GM21786 (cell line): Measurements from ENCODE around the gene MAPKAPK2.

ENCODE experiments used
- ATAC-seq: cut with Tn5 transposase; IDR thresholded peaks from one replicate; pipeline ENCODE4 v1.9.1; 2021; ENCODE audit not compliant: unreplicated experiment

MAPKAPK2 gene

GRCh38 chr1:206682111-206682510 is 2.6 kb upstream of the MAPKAPK2 start:
- no peak for ATAC-seq

DNA sequence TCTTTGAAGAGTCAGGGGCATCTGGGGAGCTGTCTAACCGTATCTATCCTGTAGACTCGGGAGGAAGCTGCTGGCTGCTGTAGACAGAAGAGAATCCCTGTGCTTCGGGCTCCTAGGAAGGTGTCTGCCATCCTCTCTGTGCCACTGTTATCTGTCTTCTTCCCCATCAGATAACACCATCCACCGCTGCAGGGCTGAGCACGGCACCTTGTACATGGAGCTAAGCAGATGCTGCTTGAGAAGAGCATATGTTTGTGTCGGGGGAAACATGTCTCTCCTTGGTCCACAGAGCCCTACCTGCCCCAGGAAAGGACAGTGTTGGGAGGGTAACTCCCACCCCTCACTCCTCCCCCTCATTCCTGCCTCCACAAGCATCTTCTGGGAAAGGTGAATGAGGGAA is 1.4 kb upstream of the MAPKAPK2 start:
- no peak for ATAC-seq

DNA sequence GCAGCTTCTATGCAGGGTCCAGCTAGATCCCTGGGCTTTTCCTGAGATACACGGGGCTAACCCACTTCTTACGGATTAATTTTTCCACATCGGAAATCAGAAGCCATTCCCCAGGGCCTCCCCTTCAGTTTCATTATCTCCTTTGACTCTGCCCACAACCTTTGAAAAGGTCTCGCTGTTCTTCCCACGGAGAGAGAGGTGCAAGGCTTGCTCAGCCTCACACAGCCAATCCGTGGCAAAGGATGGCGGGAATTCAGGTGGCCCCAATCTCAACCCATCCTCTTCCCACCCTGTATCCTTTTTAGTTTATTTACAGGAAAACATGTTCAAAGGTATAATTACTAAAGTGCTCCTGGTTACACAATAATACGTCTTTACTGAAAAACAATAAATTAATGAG is 702 bp upstream of the MAPKAPK2 start:
- no peak for ATAC-seq

DNA sequence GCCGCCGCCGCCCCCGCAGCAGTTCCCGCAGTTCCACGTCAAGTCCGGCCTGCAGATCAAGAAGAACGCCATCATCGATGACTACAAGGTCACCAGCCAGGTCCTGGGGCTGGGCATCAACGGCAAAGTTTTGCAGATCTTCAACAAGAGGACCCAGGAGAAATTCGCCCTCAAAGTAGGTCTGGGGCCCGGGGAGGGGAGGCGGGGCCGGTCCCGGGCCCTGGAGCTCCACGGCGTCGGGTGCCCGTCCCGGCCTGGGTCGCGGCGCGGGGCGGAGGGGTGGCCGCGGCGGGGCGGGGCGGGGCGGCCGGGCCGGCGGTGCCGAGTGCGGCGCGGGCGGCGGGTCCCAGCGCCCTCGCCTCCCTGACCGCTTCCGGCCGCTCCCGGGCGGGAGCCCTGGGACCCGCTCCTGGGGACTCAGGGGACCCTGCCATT is 646 bp downstream of the MAPKAPK2 start:
- peak; percentile 6 for ATAC-seq

GRCh38 chr1:206685769-206686477 is 1.2 kb downstream of the MAPKAPK2 start:
- ATAC-seq: peak; percentile 28

GRCh38 chr1:206686478-206687249 is 2.0 kb downstream of the MAPKAPK2 start:
- peak; percentile 50 for ATAC-seq

GRCh38 chr1:206687251-206687914 is 2.7 kb downstream of the MAPKAPK2 start:
- ATAC-seq: no peak

DNA sequence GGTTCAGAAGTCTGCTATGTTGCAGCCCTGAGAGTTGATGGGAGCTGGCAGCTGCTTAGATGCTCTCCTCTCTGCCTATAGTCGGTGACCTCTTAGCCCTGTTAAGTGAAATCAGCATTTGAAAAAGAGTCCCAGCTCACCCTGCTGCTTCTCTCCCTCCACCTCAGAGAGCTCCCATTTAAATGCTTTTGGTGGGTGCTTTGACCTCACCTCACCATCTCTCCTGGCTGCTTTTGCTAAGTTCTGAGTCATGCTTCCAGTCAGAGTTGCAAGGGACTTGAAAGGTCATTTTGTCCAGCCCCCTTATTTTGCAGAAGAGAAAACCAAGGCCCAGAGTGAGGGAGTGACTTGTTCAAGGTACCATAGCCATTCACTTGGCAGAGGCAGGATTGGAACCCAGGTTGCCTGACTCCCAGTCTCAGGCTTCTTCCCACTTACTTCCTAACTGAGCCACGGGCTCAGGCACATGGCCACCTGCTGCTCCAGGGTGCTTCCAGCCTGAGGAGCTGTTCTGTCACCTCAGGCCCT is 3.3 kb downstream of the MAPKAPK2 start:
- no peak for ATAC-seq

GRCh38 chr1:206690516-206690915 is 5.8 kb downstream of the MAPKAPK2 start:
- no peak for ATAC-seq

GRCh38 chr1:206691604-206692003 is 6.9 kb downstream of the MAPKAPK2 start:
- no peak for ATAC-seq

DNA sequence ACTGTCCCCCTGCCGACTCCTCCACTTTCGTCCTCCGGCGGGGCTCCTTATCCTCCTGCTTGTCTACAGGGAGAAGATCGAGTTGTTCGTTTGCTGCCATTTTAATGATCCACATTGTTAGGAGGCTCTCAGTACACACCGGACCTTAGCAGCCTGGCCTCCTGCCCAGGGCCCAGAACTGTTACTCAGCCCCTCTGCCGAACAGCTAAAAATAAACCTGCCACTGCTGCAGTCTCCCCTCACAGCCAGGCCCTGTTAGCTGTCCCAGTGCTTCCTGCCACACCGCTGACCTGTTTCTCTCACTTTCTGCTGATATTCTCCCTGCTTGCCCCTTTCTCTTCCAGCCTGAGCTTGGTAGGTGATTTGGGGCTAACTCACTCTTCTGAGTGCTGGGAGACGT is 8.3 kb downstream of the MAPKAPK2 start:
- no peak for ATAC-seq

GRCh38 chr1:206693592-206693991 is 8.9 kb downstream of the MAPKAPK2 start:
- ATAC-seq: no peak

DNA sequence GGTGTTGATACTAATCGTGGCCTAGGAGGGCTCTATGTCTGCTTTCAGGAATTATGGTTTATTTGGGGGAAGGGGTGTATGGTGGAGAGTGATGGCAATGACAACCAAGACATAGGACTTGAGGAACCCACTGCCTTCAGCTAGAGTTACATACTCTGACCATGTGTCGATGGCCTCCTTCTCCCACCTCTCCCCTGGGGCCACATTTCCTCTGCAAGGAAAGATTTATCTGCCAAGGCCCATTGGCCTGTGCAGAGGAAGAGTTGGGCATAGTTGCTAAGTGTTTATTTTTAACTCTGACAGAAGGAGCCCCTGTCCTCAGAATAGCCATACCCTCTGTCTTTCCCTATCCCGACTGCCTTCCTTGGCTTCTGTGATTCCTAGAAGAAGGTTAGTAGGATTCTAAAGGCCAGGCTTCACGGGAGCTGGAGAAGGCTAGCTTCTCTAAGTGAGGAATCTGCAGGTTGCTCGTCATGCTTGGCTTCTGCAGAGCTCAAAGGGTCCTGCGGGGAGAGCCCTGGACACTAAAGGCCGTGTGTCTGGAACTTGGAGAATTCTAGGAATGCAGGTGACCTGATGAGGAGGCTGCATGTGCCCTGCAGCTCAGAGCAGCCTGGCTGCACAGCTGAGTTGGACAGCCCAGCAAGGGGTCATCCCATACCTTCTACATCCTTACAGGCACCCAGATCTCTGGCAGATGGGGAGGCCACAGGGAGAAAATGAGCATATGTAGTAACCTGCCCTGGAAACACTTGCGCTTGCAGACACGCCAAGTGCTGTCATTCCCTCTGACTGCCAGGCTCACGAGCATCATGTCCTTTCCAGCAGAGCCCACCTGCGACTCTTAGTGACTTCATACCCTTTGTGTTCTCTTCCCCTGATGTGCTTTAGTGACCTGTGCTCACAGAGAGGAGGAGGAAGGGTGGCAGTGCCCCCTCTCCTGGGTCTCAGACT is 9.7 kb downstream of the MAPKAPK2 start:
- no peak for ATAC-seq

DNA sequence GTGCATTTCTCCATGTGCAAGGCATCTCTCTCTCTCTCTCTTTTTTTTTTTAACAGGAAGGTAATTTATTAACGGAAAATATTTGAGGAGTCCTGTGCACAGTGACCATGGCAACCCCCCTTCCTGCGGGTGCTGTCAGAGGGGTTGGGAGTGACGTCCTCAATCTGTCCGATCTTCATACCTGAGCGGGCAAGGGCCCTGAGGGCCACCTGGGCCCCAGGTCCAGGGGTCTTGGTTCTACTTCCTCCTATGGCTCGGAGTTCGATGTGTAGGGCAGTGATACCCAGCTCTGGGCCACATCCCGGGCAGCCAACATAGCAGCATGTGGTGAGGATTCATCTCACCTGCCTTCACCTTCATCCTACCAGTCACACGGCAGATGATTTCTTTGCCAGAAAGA is 11.0 kb downstream of the MAPKAPK2 start:
- ATAC-seq: no peak

- no peak for ATAC-seq
Measured at GRCh38 chr1:206696812-206697585, 12.3 kb downstream of the MAPKAPK2 start.

DNA sequence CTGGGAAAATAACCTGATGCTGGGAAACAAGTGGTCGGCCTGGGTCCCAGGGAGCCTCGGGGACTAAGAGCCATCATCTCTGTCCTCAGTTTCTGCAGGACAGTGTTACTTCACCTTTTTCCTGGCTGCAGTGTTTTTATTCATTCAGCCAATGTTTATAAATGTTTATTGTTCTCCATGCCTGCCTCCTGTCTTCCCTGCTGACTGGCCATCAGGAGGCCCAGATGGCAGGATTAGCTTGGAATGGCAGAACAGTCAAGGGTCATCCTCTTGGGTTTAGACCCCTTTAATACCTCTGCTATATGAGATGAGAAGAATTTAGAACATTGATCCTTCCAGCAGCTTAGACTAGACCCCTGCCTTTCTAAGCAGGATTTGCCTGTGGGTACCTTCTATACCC is 13.3 kb downstream of the MAPKAPK2 start:
- ATAC-seq: no peak

DNA sequence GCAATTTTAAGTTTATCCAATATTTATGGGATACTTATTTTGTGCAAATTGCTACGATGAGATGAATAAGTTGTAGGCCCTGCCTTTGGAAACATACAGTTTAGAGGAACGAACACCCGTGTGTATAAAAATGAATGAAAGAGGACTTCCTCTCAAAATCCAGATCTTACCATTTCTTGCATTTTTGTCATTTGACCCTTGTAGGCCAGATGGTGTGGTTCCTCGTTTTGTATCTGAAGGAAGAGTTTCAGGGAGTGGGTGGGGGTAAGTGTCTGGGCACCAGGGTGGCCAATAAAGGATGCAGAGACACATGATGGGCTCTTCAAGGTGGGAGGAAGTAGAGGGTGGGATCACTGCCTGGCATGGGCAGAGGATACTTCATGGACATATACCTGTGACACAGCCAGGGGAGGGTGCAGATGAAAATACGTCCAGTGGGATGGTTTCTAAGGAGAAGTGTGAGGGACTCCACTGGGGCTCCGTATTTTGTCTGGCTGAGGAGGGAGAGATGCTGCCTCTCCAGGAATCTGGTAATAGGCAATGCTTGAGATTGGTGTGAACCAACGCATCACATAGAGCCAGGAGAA is 14.4 kb downstream of the MAPKAPK2 start:
- ATAC-seq: no peak

GRCh38 chr1:206699626-206700025 is 14.9 kb downstream of the MAPKAPK2 start:
- no peak for ATAC-seq

- ATAC-seq: no peak
Measured at GRCh38 chr1:206700445-206701036, 15.8 kb downstream of the MAPKAPK2 start.
